SJCRH30 (cell line): Measurements from ENCODE around the gene CYP8B1. TPM values are rescaled to one million over a fixed set of nuclear protein-coding genes. Genes with fewer than 3 reads are reported as not detected.

ENCODE experiments used
- DNase-seq, 2 experiments: peaks; one replicate each; pipeline ENCODE4 v3.0.0-alpha.2; 2015 to 2020
- H3K27ac ChIP-seq: fragments of 250-450 bp; sonication (Bioruptor Pico); 2 replicates; pipeline ENCODE4 v1.5.1; 2020; ENCODE audit warnings: mild to moderate bottlenecking, moderate library complexity
- H3K27me3 ChIP-seq: fragments of 250-450 bp; sonication (Bioruptor Pico); 2 replicates; pipeline ENCODE4 v1.5.1; 2020; ENCODE audit warnings: mild to moderate bottlenecking, moderate library complexity
- H3K36me3 ChIP-seq: fragments of 250-450 bp; sonication (Bioruptor Pico); 2 replicates; pipeline ENCODE4 v1.5.1; 2020; ENCODE audit warnings: mild to moderate bottlenecking, moderate library complexity
- H3K4me1 ChIP-seq: fragments of 250-450 bp; sonication (Bioruptor Pico); 2 replicates; pipeline ENCODE4 v1.5.1; 2020; ENCODE audit warnings: mild to moderate bottlenecking, moderate library complexity
- H3K4me3 ChIP-seq: fragments of 250-450 bp; sonication (Bioruptor Pico); 2 replicates; pipeline ENCODE4 v1.5.1; 2020; ENCODE audit warnings: mild to moderate bottlenecking, moderate library complexity
- H3K9me3 ChIP-seq: fragments of 250-450 bp; sonication (Bioruptor Pico); replicated peaks from 2 replicates; pipeline ENCODE4 v1.5.1; 2020; ENCODE audit warnings: mild to moderate bottlenecking, moderate library complexity
- total RNA-seq: library from RNA; depleted of rRNA; stranded (reverse); fragments of >200 nt; shearing (Covaris generic); gene quantifications from 2 replicates; pipeline ENCODE4 v1.2.3, GENCODE V29; 2014; rRNA removed

Gene CYP8B1, protein sequence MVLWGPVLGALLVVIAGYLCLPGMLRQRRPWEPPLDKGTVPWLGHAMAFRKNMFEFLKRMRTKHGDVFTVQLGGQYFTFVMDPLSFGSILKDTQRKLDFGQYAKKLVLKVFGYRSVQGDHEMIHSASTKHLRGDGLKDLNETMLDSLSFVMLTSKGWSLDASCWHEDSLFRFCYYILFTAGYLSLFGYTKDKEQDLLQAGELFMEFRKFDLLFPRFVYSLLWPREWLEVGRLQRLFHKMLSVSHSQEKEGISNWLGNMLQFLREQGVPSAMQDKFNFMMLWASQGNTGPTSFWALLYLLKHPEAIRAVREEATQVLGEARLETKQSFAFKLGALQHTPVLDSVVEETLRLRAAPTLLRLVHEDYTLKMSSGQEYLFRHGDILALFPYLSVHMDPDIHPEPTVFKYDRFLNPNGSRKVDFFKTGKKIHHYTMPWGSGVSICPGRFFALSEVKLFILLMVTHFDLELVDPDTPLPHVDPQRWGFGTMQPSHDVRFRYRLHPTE
- not detected in 2 replicates for total RNA-seq

DNA sequence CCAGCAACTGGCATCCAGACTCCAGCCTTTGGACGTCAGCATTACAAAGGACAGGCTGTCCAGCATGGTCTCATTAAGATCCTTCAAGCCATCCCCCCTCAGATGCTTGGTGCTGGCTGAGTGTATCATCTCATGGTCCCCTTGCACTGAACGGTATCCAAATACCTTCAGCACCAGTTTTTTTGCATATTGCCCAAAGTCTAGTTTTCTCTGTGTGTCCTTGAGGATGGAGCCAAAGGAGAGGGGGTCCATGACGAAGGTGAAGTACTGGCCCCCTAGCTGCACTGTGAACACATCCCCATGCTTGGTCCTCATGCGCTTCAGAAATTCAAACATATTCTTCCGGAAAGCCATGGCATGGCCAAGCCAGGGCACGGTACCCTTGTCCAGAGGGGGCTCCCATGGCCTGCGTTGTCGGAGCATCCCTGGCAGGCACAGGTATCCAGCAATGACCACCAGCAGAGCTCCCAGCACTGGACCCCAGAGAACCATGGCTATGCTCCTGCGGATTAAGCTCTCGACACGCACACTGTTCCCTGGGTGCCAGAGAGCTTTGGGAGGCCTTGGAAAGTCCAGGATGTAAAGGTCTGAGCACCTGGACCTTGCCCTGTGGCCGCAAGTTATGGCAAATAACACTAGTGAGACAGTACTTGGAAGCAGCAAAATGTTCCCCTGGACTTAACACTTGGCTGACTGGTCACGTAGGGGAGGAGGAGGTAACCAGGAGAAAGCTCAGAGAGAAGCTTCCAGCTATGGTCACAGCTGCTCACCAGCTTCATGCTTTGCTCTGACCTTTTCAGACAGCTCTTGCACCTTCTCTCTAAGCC is at the start of gene CYP8B1:
CYP8B1 (minus strand) TSS at position 555 of the 827 bp plus-strand sequence; CDS start at position 492, 63 bp downstream.
- Histone ChIP-seq H3K27ac (no peak within 1 kb of the TSS), H3K4me1 (no peaks in the 10 kb centered on the region), H3K27me3 (no peaks in the 10 kb centered on the region), H3K4me3 (no peak within 1 kb of the TSS), H3K36me3 (no peaks in the 10 kb centered on the region), H3K9me3 (no peaks in the 10 kb centered on the region)
- DNase-seq: no peak

GRCh38 chr3:42923606-42924005 is 47.9 kb upstream of the CYP8B1 start:
- H3K36me3 ChIP-seq: no peaks in the 10 kb centered on the region
- H3K4me3 ChIP-seq: no peak overlapping the region
- H3K9me3 ChIP-seq: no peaks in the 10 kb centered on the region
- no peak for DNase-seq
- H3K27me3 ChIP-seq: no peaks in the 10 kb centered on the region
- H3K4me1 ChIP-seq: no peaks in the 10 kb centered on the region
- no peak overlapping the region for H3K27ac ChIP-seq

GRCh38 chr3:42914771-42915515 is 39.3 kb upstream of the CYP8B1 start:
- Histone ChIP-seq H3K36me3 (no peaks in the 10 kb centered on the region), H3K4me1 (no peaks in the 10 kb centered on the region), H3K27me3 (no peaks in the 10 kb centered on the region), H3K9me3 (no peaks in the 10 kb centered on the region), H3K27ac (no peak overlapping the region), H3K4me3 (no peak overlapping the region)
- DNase-seq: no peak

DNA sequence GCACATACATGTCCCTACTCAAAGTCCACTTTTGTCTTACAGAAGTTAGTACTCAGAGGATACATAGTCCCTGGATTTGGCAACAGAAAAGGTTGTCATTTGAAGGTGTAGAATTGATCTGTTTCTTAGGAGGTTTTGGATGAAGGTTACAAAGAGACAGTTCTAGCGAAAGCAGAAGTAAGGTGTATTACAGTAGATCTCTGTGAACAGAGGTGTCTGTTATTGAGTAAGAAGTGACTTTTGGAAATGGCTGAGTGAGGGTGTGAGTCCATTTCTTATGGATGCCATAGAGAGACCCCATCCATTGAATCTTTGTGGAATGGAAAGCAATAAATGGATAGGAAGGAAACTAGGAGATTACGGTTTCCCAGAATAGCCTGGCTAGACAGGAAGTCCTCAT is 35.9 kb upstream of the CYP8B1 start:
- no peaks in the 10 kb centered on the region for H3K36me3 ChIP-seq
- no peak overlapping the region for H3K27ac ChIP-seq
- no peak overlapping the region for H3K4me3 ChIP-seq

GRCh38 chr3:42908675-42909074 is 33.0 kb upstream of the CYP8B1 start:
- Histone ChIP-seq H3K27ac (no peak overlapping the region), H3K36me3 (no peaks in the 10 kb centered on the region), H3K9me3 (no peaks in the 10 kb centered on the region), H3K27me3 (no peaks in the 10 kb centered on the region), H3K4me3 (no peak overlapping the region), H3K4me1 (no peaks in the 10 kb centered on the region)
- no peak for DNase-seq

More for the DNA sequence above, 35.9 kb upstream of the CYP8B1 start:
- no peak for DNase-seq
- Histone ChIP-seq H3K9me3 (no peaks in the 10 kb centered on the region), H3K27me3 (no peaks in the 10 kb centered on the region), H3K4me1 (no peaks in the 10 kb centered on the region)

DNA sequence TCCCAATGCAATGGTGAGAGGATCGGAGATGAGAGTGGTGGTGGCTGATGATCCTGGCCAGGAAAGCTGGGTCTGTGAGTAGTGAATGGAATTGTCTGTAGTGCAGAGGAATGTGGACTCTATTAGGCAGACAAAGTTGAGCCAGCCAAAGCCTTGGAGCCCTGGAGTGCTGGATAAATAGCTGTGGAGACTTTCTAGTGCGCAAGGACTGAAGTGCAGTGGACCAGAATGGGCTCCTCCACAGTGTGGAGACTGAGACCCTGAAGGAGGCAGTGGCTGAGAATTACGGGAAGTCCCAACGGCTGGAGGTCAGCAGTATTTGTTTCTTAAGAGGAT is 31.1 kb upstream of the CYP8B1 start:
- Histone ChIP-seq H3K4me3 (no peak overlapping the region), H3K36me3 (no peaks in the 10 kb centered on the region), H3K4me1 (no peaks in the 10 kb centered on the region), H3K27me3 (no peaks in the 10 kb centered on the region), H3K27ac (no peak overlapping the region), H3K9me3 (no peaks in the 10 kb centered on the region)
- no peak for DNase-seq

DNA sequence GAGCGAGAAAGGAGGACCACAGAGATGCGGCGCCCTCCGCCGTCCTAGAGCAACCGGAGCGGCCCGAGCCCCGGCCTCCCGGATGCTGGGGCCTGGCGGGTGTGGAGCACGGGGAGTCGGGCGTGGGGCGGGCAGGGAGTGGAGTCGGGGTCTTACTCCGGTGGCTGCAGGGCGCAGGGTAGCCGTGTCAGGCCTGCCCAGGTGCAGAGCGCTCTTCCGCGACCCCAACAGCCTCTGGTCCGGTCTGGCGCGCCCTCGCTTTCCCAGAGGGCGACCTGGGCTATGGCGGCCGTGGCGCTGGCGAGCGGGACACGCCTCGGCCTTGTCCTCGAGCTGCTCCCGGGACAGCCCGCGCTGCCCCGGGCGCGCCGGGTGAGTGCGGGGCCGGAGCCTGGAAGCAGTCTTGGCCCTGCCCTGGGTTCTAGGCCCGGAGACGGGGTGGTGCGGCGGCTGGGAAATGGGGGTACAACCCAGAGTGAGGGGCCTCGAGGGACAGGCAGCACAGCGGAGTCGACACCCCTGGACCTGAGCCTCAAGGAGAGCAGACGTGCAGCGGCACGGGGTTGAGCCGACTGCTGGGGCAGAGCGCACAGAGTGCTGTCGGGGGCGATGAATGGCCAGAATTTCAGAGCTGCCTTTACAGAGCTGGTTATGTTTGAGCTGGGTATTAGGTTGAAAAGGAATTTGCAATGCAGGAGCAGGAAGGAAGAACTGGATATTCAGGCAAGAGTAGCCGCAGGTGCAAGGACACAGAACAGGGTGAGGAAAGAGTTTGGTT is 30.6 kb upstream of the CYP8B1 start, which contains the start of gene ZNF662:
ZNF662 (plus strand) TSS at position 73 of the 778 bp plus-strand sequence. CDS start 1,973 bp downstream, outside the sequence.
- no peak for DNase-seq

DNA sequence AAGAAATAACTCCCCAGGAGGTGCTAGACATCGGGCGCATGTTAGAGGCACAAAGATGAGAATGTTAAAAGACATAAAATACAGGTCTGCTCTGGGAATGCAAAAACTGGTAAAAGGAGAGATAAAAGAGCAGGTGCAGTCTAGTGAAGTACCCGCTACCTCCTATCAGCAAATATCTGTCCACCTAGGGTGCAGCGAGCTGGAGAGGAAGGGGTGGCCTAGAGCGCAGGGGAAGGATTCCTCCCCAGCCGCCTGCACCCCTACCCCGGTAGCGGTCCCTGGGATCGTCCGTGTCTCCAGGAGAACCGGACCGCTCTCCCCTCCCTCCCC is 30.0 kb upstream of the CYP8B1 start:
- DNase-seq: no peak
- no peak overlapping the region for H3K4me3 ChIP-seq
- no peaks in the 10 kb centered on the region for H3K27me3 ChIP-seq
- no peaks in the 10 kb centered on the region for H3K36me3 ChIP-seq
- no peak overlapping the region for H3K27ac ChIP-seq
- H3K9me3 ChIP-seq: no peaks in the 10 kb centered on the region
- no peaks in the 10 kb centered on the region for H3K4me1 ChIP-seq

More for the DNA sequence above, 30.6 kb upstream of the CYP8B1 start, which contains the start of gene ZNF662:
- H3K27ac ChIP-seq: no peak within 1 kb of the TSS
- H3K27me3 ChIP-seq: no peaks in the 10 kb centered on the region
- H3K9me3 ChIP-seq: no peaks in the 10 kb centered on the region
- H3K36me3 ChIP-seq: no peaks in the 10 kb centered on the region
- H3K4me3 ChIP-seq: no peak within 1 kb of the TSS
- no peaks in the 10 kb centered on the region for H3K4me1 ChIP-seq

- no peaks in the 10 kb centered on the region for H3K4me1 ChIP-seq
- no peaks in the 10 kb centered on the region for H3K27me3 ChIP-seq
- H3K4me3 ChIP-seq: no peak overlapping the region
- H3K9me3 ChIP-seq: no peaks in the 10 kb centered on the region
- no peak overlapping the region for H3K27ac ChIP-seq
- no peak for DNase-seq
- no peaks in the 10 kb centered on the region for H3K36me3 ChIP-seq
These were observed 28.4 kb upstream of the CYP8B1 start for GRCh38 chr3:42904076-42904475.

DNA sequence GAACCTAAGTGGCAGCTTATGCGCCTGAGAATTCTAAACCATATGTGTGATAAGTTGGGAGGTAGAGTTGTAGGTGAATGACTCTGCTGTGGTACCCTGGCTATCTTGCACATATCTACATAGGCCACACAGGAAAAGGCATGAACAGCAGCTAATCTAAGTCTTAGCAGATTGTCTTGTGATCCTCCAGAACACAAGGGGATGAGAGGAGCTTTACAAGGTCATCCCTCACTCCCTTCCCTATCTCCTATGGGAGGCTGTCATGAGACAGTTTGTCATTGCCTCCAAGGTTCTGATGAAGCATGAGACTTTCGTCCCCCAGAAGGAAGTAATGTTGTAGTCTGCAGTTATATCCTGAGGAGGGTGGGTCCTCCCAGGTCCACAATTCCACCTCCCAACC is 26.6 kb upstream of the CYP8B1 start:
- Histone ChIP-seq H3K27ac (no peak overlapping the region), H3K27me3 (no peaks in the 10 kb centered on the region), H3K4me3 (no peak overlapping the region), H3K9me3 (no peaks in the 10 kb centered on the region), H3K36me3 (no peaks in the 10 kb centered on the region), H3K4me1 (no peaks in the 10 kb centered on the region)
- no peak for DNase-seq

GRCh38 chr3:42901073-42901415 is 25.4 kb upstream of the CYP8B1 start:
- no peaks in the 10 kb centered on the region for H3K27me3 ChIP-seq
- H3K4me1 ChIP-seq: no peaks in the 10 kb centered on the region
- no peaks in the 10 kb centered on the region for H3K36me3 ChIP-seq
- no peaks in the 10 kb centered on the region for H3K9me3 ChIP-seq
- DNase-seq: no peak
- no peak overlapping the region for H3K4me3 ChIP-seq
- no peak overlapping the region for H3K27ac ChIP-seq

DNA sequence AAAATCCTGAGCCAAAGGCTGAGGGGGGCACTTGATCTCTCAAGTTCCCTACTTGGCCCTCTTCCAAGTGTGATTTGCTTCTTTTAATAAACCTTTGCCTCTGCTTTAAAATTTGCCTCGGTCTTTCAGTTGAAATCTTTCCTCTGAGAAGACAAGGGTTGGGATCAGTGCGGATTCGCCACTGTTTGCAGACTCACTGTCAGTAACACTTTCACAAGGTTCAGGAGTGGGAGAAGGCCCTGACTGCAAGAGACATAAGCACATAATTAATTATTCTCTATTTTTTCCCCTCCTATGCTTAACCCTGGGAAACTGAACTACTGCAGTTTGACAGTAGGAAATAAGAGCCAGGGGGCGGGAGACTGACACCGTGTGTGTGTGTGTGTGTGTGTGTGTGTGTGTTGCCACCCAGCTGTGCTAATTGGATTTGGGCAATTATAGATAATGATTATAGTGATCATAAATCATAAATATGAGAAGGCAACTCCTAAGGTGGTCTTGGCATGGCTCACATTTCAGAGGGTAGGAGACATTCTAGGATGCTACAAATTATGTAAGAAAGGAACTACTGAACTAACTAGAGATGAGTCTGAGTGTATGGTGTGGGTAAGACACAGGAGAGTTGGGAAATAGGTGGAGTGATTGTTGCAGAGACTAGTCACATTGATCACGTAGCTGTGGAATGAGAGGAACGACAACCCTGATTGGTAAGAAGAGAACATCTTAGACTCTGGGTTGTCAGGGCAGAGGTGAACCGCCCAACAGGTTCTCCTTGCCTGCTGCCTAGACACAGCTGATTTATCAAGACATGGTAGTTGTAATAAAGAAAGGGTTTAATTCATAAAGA is 24.8 kb upstream of the CYP8B1 start:
- no peaks in the 10 kb centered on the region for H3K4me1 ChIP-seq
- no peak for DNase-seq

DNA sequence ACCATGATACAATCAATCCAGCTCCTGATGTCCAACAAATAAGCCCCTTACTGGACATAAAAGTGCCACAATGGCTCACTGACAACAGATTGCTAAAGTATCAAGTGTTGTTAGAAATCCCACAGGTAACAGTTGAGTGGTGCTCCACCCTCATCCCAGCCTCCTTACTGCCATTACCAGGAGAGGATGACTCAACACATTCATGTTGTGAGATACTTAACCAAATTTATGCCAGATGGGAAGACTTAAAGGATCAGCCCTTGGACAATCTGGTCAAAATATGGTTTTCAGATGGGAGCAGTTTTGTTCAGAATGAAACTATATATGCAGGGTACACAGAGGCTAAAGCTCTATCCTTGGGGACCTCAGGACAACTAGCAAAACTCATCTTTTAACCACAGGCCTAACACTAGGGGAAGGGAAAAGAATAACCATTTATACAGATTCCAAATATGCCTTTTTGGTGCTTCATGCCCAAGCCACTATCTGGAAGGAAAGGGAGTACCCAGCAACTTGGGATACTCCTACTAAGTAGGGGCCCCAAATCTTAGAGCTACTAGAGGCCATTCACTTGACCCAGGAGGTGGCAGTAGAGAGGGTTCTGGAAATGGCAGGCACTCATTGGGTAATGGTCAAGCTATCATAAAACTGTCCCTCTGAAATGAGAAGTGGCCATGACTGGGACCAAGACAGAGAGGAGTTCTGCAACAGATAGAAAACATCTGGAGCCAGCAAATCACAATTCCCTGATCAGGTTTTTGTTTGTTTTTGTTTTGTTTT is 23.4 kb upstream of the CYP8B1 start:
- no peaks in the 10 kb centered on the region for H3K4me1 ChIP-seq
- H3K27me3 ChIP-seq: no peaks in the 10 kb centered on the region
- no peak for DNase-seq
- H3K4me3 ChIP-seq: no peak overlapping the region
- no peaks in the 10 kb centered on the region for H3K36me3 ChIP-seq
- H3K27ac ChIP-seq: no peak overlapping the region
- no peaks in the 10 kb centered on the region for H3K9me3 ChIP-seq

More for the DNA sequence above, 24.8 kb upstream of the CYP8B1 start:
- Histone ChIP-seq H3K4me3 (no peak overlapping the region), H3K36me3 (no peaks in the 10 kb centered on the region), H3K27me3 (no peaks in the 10 kb centered on the region), H3K9me3 (no peaks in the 10 kb centered on the region), H3K27ac (no peak overlapping the region)
